MCF 10A (cell line): ENCODE data around the gene NUP88. TPM values are rescaled to one million over a fixed set of nuclear protein-coding genes. Genes with fewer than 3 reads are reported as not detected.

ENCODE experiments used
- BruUV-seq: library from RNA; stranded (reverse); fragments of 400-500 nt; replicated peaks from 2 replicates; lab custom pipeline; 2021; lab: Mats Ljungman, UMichigan
- CTCF ChIA-PET: fragments of 300-600 bp; sonication (Branson Sonifier 250); formaldehyde crosslinking; extraction: SDS; loops from one replicate; lab custom pipeline; 2021; ENCODE audit warnings: antibody characterized with exemption, inconsistent platforms; lab: Yijun Ruan, JAX
- POLR2A ChIA-PET: fragments of 300-600, 350-650 bp; sonication (Branson Sonifier 250); formaldehyde crosslinking; extraction: SDS; loops from one replicate; lab custom pipeline; 2020; ENCODE audit warnings: antibody characterized with exemption, inconsistent platforms; lab: Yijun Ruan, JAX
- DNase-seq: peaks from one replicate; pipeline ENCODE4 v3.0.0-alpha.2; 2018; ENCODE audit not compliant: unreplicated experiment
- H3K27ac Mint-ChIP-seq: one replicate; pipeline ENCODE4 v1.8.0; 2022; ENCODE audit warnings: mild to moderate bottlenecking, low read depth, mixed read lengths; ENCODE audit not compliant: unreplicated experiment
- H3K27me3 Mint-ChIP-seq: one replicate; pipeline ENCODE4 v1.8.0; 2022; ENCODE audit warnings: mixed read lengths; ENCODE audit not compliant: insufficient read depth, unreplicated experiment
- H3K36me3 Mint-ChIP-seq: one replicate; pipeline ENCODE4 v1.8.0; 2022; ENCODE audit warnings: mild to moderate bottlenecking, moderate library complexity, mixed read lengths; ENCODE audit not compliant: insufficient read depth, unreplicated experiment
- H3K4me1 Mint-ChIP-seq: one replicate; pipeline ENCODE4 v1.8.0; 2022; ENCODE audit warnings: mixed read lengths; ENCODE audit not compliant: insufficient read depth, unreplicated experiment
- H3K4me3 Mint-ChIP-seq: one replicate; pipeline ENCODE4 v1.8.0; 2022; ENCODE audit warnings: mild to moderate bottlenecking, moderate library complexity, mixed read lengths; ENCODE audit not compliant: unreplicated experiment
- H3K9me3 Mint-ChIP-seq: one replicate; pipeline ENCODE4 v1.8.0; 2022; ENCODE audit warnings: mixed read lengths; ENCODE audit not compliant: unreplicated experiment
- CTCF ChIP-seq: fragments of 200-600 bp; IDR thresholded peaks from one replicate; pipeline ENCODE4 v1.8.0; 2022; ENCODE audit warnings: antibody characterized with exemption, mild to moderate bottlenecking; ENCODE audit not compliant: unreplicated experiment
- intact Hi-C: fragments of 100-400 bp; cut with micrococcal nuclease; formaldehyde crosslinking; loops from 2 replicates; pipeline ENCODE4 v1.14.1; 2022
- total RNA-seq: library from RNA; stranded (reverse); gene quantifications from 2 replicates; pipeline ENCODE4 v1.2.3, GENCODE V29; 2022

Gene NUP88
- total RNA-seq, 1 experiment from 2014 or later: 89.2 TPM

GRCh38 chr17:5361426-5361825 is 58.0 kb downstream of the NUP88 start:
- BruUV-seq: no TSS peak
- peaks cover 65% of the 10 kb centered on the region for H3K36me3 Mint-ChIP-seq
- H3K4me3 Mint-ChIP-seq: no peak overlapping the region
- H3K27ac Mint-ChIP-seq: no peak overlapping the region
- CTCF ChIA-PET: no interaction called here
- POLR2A ChIA-PET: interaction anchor here (1.0 to 1.2 kb wide), 2 partner anchors 10 kb away, joined by 3 read pairs; no protein-coding TSS in a partner anchor
- H3K4me1 Mint-ChIP-seq: peaks cover 26% of the 10 kb centered on the region
- intact Hi-C loops: no loop called here
- no peaks in the 10 kb centered on the region for H3K9me3 Mint-ChIP-seq
- DNase-seq: no peak
- no peaks in the 10 kb centered on the region for H3K27me3 Mint-ChIP-seq
- no peak for TF ChIP-seq CTCF

- TF ChIP-seq CTCF: no peak
- no peak for DNase-seq
- BruUV-seq: no TSS peak
- peaks cover 82% of the 10 kb centered on the region for H3K36me3 Mint-ChIP-seq
- ChIA-PET POLR2A (interaction anchor here (1.4 kb wide), 1 partner anchor 10 kb away, joined by 3 read pairs; no protein-coding TSS in a partner anchor), CTCF (interaction anchor here (1.5 kb wide), 1 partner anchor 80 kb away, joined by 4 read pairs; no protein-coding TSS in a partner anchor)
- intact Hi-C loops: no loop called here
- H3K27me3 Mint-ChIP-seq: no peaks in the 10 kb centered on the region
- no peak overlapping the region for H3K27ac Mint-ChIP-seq
- H3K9me3 Mint-ChIP-seq: no peaks in the 10 kb centered on the region
- no peak overlapping the region for H3K4me3 Mint-ChIP-seq
- H3K4me1 Mint-ChIP-seq: peaks cover 5% of the 10 kb centered on the region
Observed at GRCh38 chr17:5355421-5356129, 63.9 kb downstream of the NUP88 start.

GRCh38 chr17:5354886-5355415 is 64.5 kb downstream of the NUP88 start:
- BruUV-seq: no TSS peak
- Mint-ChIP-seq H3K27ac (no peak overlapping the region), H3K36me3 (peaks cover 81% of the 10 kb centered on the region), H3K4me1 (peaks cover 5% of the 10 kb centered on the region), H3K4me3 (no peak overlapping the region), H3K9me3 (no peaks in the 10 kb centered on the region), H3K27me3 (no peaks in the 10 kb centered on the region)
- ChIA-PET CTCF (interaction anchor here (1.5 kb wide), 1 partner anchor 81 kb away, joined by 4 read pairs; no protein-coding TSS in a partner anchor), POLR2A (interaction anchor here (0.7 to 1.4 kb wide), 2 partner anchors 10 to 68 kb away, joined by 3 read pairs; no protein-coding TSS in a partner anchor)
- DNase-seq: no peak
- TF ChIP-seq CTCF: no peak
- intact Hi-C loops: no loop called here

GRCh38 chr17:5354310-5354709 is 65.2 kb downstream of the NUP88 start:
- no peak for TF ChIP-seq CTCF
- no peak overlapping the region for H3K4me3 Mint-ChIP-seq
- peaks cover 82% of the 10 kb centered on the region for H3K36me3 Mint-ChIP-seq
- peaks cover 5% of the 10 kb centered on the region for H3K4me1 Mint-ChIP-seq
- no peaks in the 10 kb centered on the region for H3K9me3 Mint-ChIP-seq
- BruUV-seq: no TSS peak
- ChIA-PET POLR2A (interaction anchor here (0.5 to 1.4 kb wide), 4 partner anchors 11 to 388 kb away, joined by 3 read pairs; no protein-coding TSS in a partner anchor), CTCF (interaction anchor here (1.2 kb wide), 1 partner anchor 11 kb away, joined by 5 read pairs; no protein-coding TSS in a partner anchor)
- H3K27me3 Mint-ChIP-seq: no peaks in the 10 kb centered on the region
- intact Hi-C loops: no loop called here
- no peak for DNase-seq
- no peak overlapping the region for H3K27ac Mint-ChIP-seq
